ENCODE measurements around the gene STK25.

STK25 gene

DNA sequence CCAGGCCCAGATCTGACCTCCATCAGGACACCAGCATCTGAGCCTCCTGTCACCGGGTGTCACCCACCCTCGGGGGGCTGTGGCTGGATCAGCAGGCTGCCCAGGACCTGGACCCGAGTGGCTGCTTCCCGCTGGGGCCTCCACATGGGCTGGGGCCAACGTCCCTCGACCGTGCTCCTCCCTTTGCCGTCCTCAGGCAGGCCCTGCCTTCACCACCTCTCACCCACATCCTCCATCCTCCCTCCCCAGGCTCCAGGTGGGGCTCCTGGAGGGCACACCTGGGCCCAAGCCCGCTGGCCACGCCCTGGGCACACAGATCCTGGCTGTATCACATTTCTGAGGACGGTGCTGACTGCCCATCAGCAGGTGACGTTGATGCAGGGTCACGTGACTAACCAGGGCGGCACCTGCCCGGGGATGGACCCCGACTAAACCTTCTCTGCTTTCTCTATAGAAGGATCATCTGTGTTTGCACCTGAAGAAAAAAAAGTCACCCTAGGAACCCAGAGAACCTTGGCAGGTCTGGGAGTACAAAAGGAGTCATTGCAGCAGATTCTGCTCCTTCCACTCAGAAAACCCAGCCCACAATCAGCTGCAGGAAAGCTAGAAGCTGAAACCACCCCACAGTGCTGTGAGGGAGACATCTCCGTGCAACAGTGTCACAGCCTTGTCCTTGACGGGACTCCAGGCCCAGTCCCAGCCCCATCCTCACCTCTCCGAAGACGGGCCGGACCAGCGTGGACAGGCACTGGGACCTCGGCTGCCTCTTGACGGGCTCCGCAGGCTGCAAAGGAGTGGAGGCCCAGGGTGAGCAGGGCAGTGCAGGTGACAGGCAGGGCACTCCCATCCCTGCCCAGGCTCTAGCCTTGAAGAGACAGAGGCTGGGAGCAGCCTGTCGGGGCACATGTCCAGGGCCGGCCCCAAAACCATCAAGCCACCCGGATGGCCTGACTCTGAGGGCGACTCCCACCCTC, 11.2 kb downstream of the STK25 start:
- TF ChIP-seq, protein P1, sequence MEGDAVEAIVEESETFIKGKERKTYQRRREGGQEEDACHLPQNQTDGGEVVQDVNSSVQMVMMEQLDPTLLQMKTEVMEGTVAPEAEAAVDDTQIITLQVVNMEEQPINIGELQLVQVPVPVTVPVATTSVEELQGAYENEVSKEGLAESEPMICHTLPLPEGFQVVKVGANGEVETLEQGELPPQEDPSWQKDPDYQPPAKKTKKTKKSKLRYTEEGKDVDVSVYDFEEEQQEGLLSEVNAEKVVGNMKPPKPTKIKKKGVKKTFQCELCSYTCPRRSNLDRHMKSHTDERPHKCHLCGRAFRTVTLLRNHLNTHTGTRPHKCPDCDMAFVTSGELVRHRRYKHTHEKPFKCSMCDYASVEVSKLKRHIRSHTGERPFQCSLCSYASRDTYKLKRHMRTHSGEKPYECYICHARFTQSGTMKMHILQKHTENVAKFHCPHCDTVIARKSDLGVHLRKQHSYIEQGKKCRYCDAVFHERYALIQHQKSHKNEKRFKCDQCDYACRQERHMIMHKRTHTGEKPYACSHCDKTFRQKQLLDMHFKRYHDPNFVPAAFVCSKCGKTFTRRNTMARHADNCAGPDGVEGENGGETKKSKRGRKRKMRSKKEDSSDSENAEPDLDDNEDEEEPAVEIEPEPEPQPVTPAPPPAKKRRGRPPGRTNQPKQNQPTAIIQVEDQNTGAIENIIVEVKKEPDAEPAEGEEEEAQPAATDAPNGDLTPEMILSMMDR (IDR thresholded peaks at IDR 0.05; ENCODE audit: insufficient read depth, low read depth, low read length, missing control alignments), result no peak
- no peak overlapping the region for H3K4me3 ChIP-seq (ENCODE audit: low read depth, low read length)
- DNase-seq (ENCODE audit: low read depth), result no peak

DNA sequence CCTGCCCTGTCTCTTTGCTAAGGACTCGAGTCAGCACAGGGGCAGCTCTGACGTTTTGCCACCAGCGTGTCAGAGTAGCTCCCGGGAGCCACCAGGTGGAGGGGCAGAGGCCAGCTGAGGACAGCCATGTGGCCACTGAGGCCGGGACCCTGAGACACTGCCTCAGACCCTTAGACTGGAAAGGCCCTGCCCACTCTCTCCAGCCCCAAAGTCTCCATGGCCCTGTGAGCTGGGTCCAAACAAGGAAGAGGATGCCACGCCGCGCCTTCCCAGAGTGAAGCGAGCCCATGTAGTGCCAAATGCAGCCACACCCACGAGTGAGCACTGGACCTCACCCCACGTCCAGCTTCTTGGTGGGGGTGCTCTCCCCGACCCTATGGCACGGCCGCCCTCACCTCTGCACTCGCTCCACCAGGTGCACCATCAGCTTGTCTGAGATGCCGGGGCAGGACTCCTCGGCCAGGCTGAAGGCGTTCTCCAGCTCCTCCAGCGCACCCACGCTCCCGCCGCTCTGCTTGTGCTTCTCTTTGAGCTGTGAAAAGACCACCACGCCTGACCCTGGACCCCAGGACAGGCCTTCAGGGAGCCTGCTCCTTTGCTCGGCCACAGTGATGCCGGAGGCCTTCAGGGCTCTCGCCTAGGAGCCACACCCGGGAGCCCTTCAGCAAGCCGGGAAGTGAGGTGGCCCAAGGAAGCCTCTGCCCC, 12.2 kb downstream of the STK25 start:
- TF ChIP-seq, protein P1 (IDR thresholded peaks at IDR 0.05; ENCODE audit: insufficient read depth, low read depth, low read length, missing control alignments), result no peak
- no peak overlapping the region for H3K4me3 ChIP-seq (ENCODE audit: low read depth, low read length)
- DNase-seq (ENCODE audit: low read depth), result no peak

DNA sequence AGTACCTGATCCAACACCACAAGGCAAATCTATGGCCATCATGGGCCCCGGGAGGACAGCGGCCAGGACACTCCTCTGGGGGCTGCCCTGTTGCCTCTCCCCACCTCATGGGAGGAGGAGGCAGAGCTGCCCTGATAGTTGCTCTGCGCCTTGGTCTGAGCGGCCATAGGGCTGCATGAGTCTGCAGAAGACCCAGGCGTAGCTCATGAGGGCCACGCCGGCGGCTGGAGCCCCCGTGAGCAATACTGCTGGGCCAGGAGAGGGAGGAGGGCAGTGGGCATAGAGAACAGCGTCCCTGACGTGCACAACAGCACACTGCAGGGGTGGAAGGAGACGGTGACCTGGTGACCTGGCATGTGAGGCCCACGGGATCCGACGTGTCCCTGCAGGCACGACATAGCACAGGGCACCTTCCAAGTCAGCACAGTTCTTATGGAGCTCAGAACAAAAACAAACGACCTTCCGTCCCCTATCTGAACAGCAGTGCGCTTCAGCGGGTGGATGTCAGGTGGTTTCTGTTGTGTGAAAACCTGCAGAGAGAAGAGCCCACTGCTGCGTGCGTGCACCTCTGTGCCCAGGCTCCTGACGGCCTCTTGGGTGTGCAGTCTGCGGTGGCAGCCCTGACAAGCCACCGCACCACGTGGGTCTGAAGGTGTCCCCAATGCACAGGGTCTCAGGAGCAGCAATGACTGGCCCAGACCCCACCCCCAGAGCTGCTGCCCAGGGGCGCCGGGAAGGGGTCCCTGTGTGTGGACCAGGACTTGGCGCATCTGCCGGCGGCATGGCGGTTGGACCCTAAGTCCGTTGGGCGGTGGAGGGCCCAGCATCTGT, 13.0 kb downstream of the STK25 start:
- DNase-seq (ENCODE audit: low read depth), result no peak
- no peak overlapping the region for H3K4me3 ChIP-seq (ENCODE audit: low read depth, low read length)
- TF ChIP-seq, protein P1 (IDR thresholded peaks at IDR 0.05; ENCODE audit: insufficient read depth, low read depth, low read length, missing control alignments), result no peak

DNA sequence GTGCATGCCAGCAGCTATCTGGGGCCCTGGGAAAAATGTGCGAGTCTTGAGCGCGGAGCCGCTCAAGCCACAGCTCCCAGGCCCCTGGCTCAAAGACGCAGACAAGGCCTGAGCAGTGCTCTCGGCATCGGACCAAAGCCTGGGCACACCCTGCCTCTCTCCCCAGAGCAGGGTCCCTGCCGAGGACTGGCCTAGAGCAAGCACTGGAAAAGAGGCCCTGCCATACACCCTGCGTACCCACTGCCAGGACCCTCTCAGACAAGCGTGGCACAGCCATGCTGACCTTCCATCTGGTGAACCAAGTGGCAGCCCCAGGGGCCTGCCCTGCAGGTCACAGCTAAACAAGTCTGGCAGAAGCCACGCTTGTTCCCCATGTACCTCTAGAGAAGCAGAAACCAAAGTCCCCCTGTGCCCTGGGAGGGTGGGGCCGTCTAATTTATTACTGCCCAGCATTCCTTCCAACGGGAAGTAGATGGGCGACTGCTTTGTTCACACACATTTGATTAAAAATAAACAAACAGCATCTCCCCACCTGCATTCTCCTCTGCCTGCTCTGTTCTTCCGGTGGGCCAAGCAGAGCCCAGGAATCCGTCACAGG, 14.0 kb downstream of the STK25 start:
- H3K4me3 ChIP-seq (ENCODE audit: low read depth, low read length), result no peak overlapping the region
- TF ChIP-seq, protein P1 (IDR thresholded peaks at IDR 0.05; ENCODE audit: insufficient read depth, low read depth, low read length, missing control alignments), result no peak
- no peak for DNase-seq (ENCODE audit: low read depth)

DNA sequence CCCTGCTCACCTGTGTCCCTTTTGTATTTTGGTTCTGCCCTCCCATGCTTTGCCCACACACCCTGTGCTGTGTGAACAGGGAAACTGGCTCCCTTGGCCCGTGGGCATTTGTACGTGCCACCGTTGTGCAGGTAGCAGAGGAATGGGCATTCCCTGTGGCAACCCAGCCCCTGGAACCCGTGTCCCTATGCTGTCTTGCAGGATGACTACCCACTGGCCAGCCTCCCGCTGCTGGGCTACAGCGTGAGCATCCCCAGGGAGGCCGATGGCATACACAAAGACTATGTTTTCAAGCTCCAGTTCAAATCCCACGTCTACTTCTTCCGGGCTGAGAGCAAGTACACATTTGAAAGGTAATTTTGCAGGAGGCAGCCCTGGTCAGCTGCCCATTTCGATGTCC, 15.3 kb downstream of the STK25 start:
- no peak for DNase-seq (ENCODE audit: low read depth)
- no peak overlapping the region for H3K4me3 ChIP-seq (ENCODE audit: low read depth, low read length)
- TF ChIP-seq, protein P1 (IDR thresholded peaks at IDR 0.05; ENCODE audit: insufficient read depth, low read depth, low read length, missing control alignments), result no peak

DNA sequence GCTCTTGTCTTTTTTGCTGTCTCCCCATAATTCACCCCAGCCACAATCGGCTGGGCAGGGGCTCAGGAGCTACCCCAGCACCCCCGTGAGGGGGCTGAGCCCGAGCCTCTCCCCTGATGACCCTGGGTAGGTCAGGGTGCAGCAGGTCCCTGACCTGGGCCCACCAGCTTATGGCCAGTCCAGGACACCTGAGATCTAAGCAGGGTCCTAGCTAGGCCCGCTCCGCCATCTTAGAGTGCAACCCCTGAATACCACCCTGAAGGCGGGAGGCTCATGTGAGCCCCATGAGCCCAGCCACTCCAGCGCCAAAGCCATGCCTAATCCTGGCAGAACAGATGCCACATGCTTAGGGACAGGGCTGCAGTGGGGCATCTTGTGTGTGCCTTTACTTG, 16.2 kb downstream of the STK25 start:
- DNase-seq (ENCODE audit: low read depth), result no peak
- no peak overlapping the region for H3K4me3 ChIP-seq (ENCODE audit: low read depth, low read length)
- TF ChIP-seq, protein P1 (IDR thresholded peaks at IDR 0.05; ENCODE audit: insufficient read depth, low read depth, low read length, missing control alignments), result no peak

All from GM12865 (cell line).